H9 (cell line): ENCODE data around the gene JPH2. TPM values are rescaled to one million over a fixed set of nuclear protein-coding genes. Genes with fewer than 3 reads are reported as not detected.

Experiments
- DNase-seq: peaks from one replicate; pipeline ENCODE4 v3.0.0-alpha.2; 2017
- H2AFZ ChIP-seq: one replicate; pipeline ENCODE4 v1.6.1; 2013; ENCODE audit warnings: mild to moderate bottlenecking, low read length, control low read depth, moderate library complexity
- H2AK5ac ChIP-seq: 2 replicates; pipeline ENCODE4 v1.6.1; 2013; ENCODE audit warnings: low read length, control low read depth, mixed read lengths; ENCODE audit not compliant: insufficient read length
- H2BK120ac ChIP-seq: one replicate; pipeline ENCODE4 v1.6.1; 2013; ENCODE audit warnings: low read depth, mild to moderate bottlenecking, low read length, control low read depth, inconsistent platforms; ENCODE audit not compliant: poor library complexity, severe bottlenecking
- H2BK12ac ChIP-seq: 2 replicates; pipeline ENCODE4 v1.6.1; 2013; ENCODE audit warnings: low read length, control low read depth, mixed read lengths, low read depth; ENCODE audit not compliant: insufficient read length
- H2BK15ac ChIP-seq: 2 replicates; pipeline ENCODE4 v1.6.1; 2013; ENCODE audit warnings: low read depth, low read length, control low read depth
- H2BK20ac ChIP-seq: one replicate; pipeline ENCODE4 v1.6.1; 2013; ENCODE audit warnings: low read depth, mild to moderate bottlenecking, low read length, control low read depth, inconsistent platforms; ENCODE audit not compliant: poor library complexity, severe bottlenecking
- H2BK5ac ChIP-seq: 2 replicates; pipeline ENCODE4 v1.6.1; 2013; ENCODE audit warnings: low read length, control low read depth, mixed read lengths; ENCODE audit not compliant: insufficient read length
- H3K14ac ChIP-seq: 2 replicates; pipeline ENCODE4 v1.6.1; 2013; ENCODE audit warnings: low read length, control low read depth; ENCODE audit not compliant: insufficient read depth
- H3K18ac ChIP-seq: 2 replicates; pipeline ENCODE4 v1.6.1; 2013; ENCODE audit warnings: low read depth, mild to moderate bottlenecking, mixed read lengths, low read length, control low read depth; ENCODE audit not compliant: insufficient read length
- H3K23ac ChIP-seq: 2 replicates; pipeline ENCODE4 v1.6.1; 2013; ENCODE audit warnings: low read length, control low read depth, mixed read lengths, low read depth; ENCODE audit not compliant: insufficient read length
- H3K23me2 ChIP-seq: 2 replicates; pipeline ENCODE4 v1.6.1; 2013; ENCODE audit warnings: low read depth, mild to moderate bottlenecking, mixed read lengths, low read length, control low read depth; ENCODE audit not compliant: insufficient read length, poor library complexity, severe bottlenecking
- H3K27ac ChIP-seq: 2 replicates; pipeline ENCODE4 v1.5.1; 2013; ENCODE audit warnings: low read length, control low read depth, mixed read lengths, low read depth; ENCODE audit not compliant: insufficient read length
- H3K27me3 ChIP-seq: 2 replicates; pipeline ENCODE4 v1.6.1; 2013; ENCODE audit warnings: low read length, control low read depth, inconsistent platforms; ENCODE audit not compliant: insufficient read depth
- H3K4ac ChIP-seq: 2 replicates; pipeline ENCODE4 v1.6.1; 2013; ENCODE audit warnings: low read depth, mild to moderate bottlenecking, control low read depth, inconsistent platforms, low read length, moderate library complexity
- H3K4me1 ChIP-seq: 2 replicates; pipeline ENCODE4 v1.6.1; 2013; ENCODE audit warnings: low read length, control low read depth, inconsistent platforms; ENCODE audit not compliant: insufficient read depth
- H3K4me2 ChIP-seq: 2 replicates; pipeline ENCODE4 v1.6.1; 2013; ENCODE audit warnings: low read length, control low read depth, mixed read lengths; ENCODE audit not compliant: insufficient read length, insufficient read depth
- H3K56ac ChIP-seq: 2 replicates; pipeline ENCODE4 v1.6.1; 2013; ENCODE audit warnings: low read depth, mild to moderate bottlenecking, mixed read lengths, low read length, control low read depth; ENCODE audit not compliant: insufficient read length
- H3K79me1 ChIP-seq: 2 replicates; pipeline ENCODE4 v1.6.1; 2013; ENCODE audit warnings: low read depth, mild to moderate bottlenecking, moderate library complexity, low read length, control low read depth, inconsistent platforms; ENCODE audit not compliant: insufficient read depth, poor library complexity, severe bottlenecking
- H3K79me2 ChIP-seq: 2 replicates; pipeline ENCODE4 v1.6.1; 2013; ENCODE audit warnings: low read length, control low read depth, inconsistent platforms; ENCODE audit not compliant: insufficient read depth
- H3K9ac ChIP-seq: 2 replicates; pipeline ENCODE4 v1.6.1; 2013; ENCODE audit warnings: low read length, control low read depth, mixed read lengths; ENCODE audit not compliant: insufficient read length; ENCODE audit errors: extremely low read depth
- H3K9me3 ChIP-seq: one replicate; pipeline ENCODE4 v1.6.1; 2013; ENCODE audit warnings: low read depth, low read length, inconsistent platforms; ENCODE audit not compliant: control insufficient read depth
- H3T11ph ChIP-seq: one replicate; pipeline ENCODE4 v1.6.1; 2013; ENCODE audit warnings: mild to moderate bottlenecking, low read length, control low read depth, inconsistent platforms
- H4K20me1 ChIP-seq: one replicate; pipeline ENCODE4 v1.6.1; 2013; ENCODE audit not compliant: control insufficient read depth, insufficient read length, insufficient read depth
- H4K5ac ChIP-seq: 2 replicates; pipeline ENCODE4 v1.6.1; 2013; ENCODE audit warnings: low read depth, mild to moderate bottlenecking, mixed read lengths, low read length, control low read depth; ENCODE audit not compliant: insufficient read length
- H4K8ac ChIP-seq: replicated peaks from 2 replicates; pipeline ENCODE4 v1.6.1; 2013; ENCODE audit warnings: low read length, control low read depth, mixed read lengths, low read depth; ENCODE audit not compliant: insufficient read length
- H4K91ac ChIP-seq: 2 replicates; pipeline ENCODE4 v1.6.1; 2013; ENCODE audit warnings: low read depth, mild to moderate bottlenecking, moderate library complexity, mixed read lengths, low read length, control low read depth; ENCODE audit not compliant: insufficient read length
- H3K27ac Mint-ChIP-seq, 3 experiments: 2 replicates in 2 of 3; 3 replicates in 1 of 3; pipeline ENCODE4 v1.8.0; 2020 to 2021; ENCODE audit warnings: mixed read lengths in 3 of 3, mild to moderate bottlenecking in 1 of 3, moderate library complexity in 1 of 3
- H3K27me3 Mint-ChIP-seq: 2 replicates; pipeline ENCODE4 v1.8.0; 2021; ENCODE audit warnings: low read depth, mild to moderate bottlenecking, moderate library complexity, mixed read lengths
- H3K36me3 Mint-ChIP-seq, 3 experiments: 2 replicates in 2 of 3; 3 replicates in 1 of 3; pipeline ENCODE4 v1.8.0; 2020 to 2021; ENCODE audit warnings: low read depth in 3 of 3, mixed read lengths in 3 of 3; ENCODE audit not compliant: insufficient read depth in 1 of 3
- H3K4me1 Mint-ChIP-seq, 2 experiments: 2 replicates each; pipeline ENCODE4 v1.8.0; 2020; ENCODE audit warnings: mixed read lengths in 2 of 2
- H3K4me3 Mint-ChIP-seq, 2 experiments: 2 replicates in 1 of 2; 3 replicates in 1 of 2; pipeline ENCODE4 v1.8.0; 2020 to 2021; ENCODE audit warnings: mild to moderate bottlenecking in 2 of 2, mixed read lengths in 2 of 2, moderate library complexity in 1 of 2
- H3K9me3 Mint-ChIP-seq, 2 experiments: 2 replicates in 1 of 2; 3 replicates in 1 of 2; pipeline ENCODE4 v1.8.0; 2020; ENCODE audit warnings: mild to moderate bottlenecking in 2 of 2, mixed read lengths in 2 of 2, moderate library complexity in 1 of 2
- CTCF ChIP-seq: fragments of 200-600 bp; sonication (generic); conservative IDR thresholded peaks from 3 replicates; pipeline ENCODE4 v1.8.0; 2021; ENCODE audit warnings: antibody characterized with exemption, mild to moderate bottlenecking
- WGBS: extraction: QIAGEN DNeasy Blood & Tissue Kit; methylation state at CpG from one replicate; pipeline ENCODE4 v1.1.7; 2013; ENCODE audit warnings: missing lambda C conversion rate, low lambda C conversion rate, mixed read lengths; ENCODE audit not compliant: insufficient read length; ENCODE audit errors: extremely low coverage; 5-methylcytosine and 5-hydroxymethylcytosine counted together
- total RNA-seq: library from RNA; stranded (reverse); gene quantifications from 2 replicates; pipeline ENCODE4 v1.2.1, GENCODE V29; 2021

Gene JPH2
- total RNA-seq, 1 experiment from 2014 or later = 0.31 TPM

- H3K9ac ChIP-seq = no peak overlapping the region
- no peaks in the 10 kb centered on the region for H3K23me2 ChIP-seq
- H3K4me2 ChIP-seq = no peak overlapping the region
- no peaks in the 10 kb centered on the region for H3K27me3 ChIP-seq
- H4K5ac ChIP-seq = no peak overlapping the region
- H3K4ac ChIP-seq = no peak overlapping the region
- no peak overlapping the region for H3K4me3 Mint-ChIP-seq
- no peaks in the 10 kb centered on the region for H3K9me3 ChIP-seq
- H3K23ac ChIP-seq = no peak overlapping the region
- no peak overlapping the region for H2AFZ ChIP-seq
- no peak overlapping the region for H3K56ac ChIP-seq
- no peaks in the 10 kb centered on the region for H3K9me3 Mint-ChIP-seq
- H3K14ac ChIP-seq = no peak overlapping the region
- H3K4me1 Mint-ChIP-seq = peaks cover 7 to 13% of the 10 kb centered on the region in 2 experiments
- H3K79me1 ChIP-seq = no peaks in the 10 kb centered on the region
- H2BK5ac ChIP-seq = no peak overlapping the region
- H3K27ac Mint-ChIP-seq = no peak overlapping the region
- H3K27ac ChIP-seq = no peak overlapping the region
- H3K4me1 ChIP-seq = 0 out of 2 replicates have a peak, but pooled peaks cover 3% of the 10 kb centered on the region
- no peaks in the 10 kb centered on the region for H4K20me1 ChIP-seq
- DNase-seq = peak; percentile 55
- no peak overlapping the region for H2AK5ac ChIP-seq
- no peaks in the 10 kb centered on the region for H3K36me3 Mint-ChIP-seq
- no peak overlapping the region for H2BK120ac ChIP-seq
- H3K79me2 ChIP-seq = no peaks in the 10 kb centered on the region
- TF ChIP-seq CTCF = no peak
- no CpG with 5 or more reads among the region's 15 CpGs for WGBS
- H3T11ph ChIP-seq = no peak overlapping the region
- no peak overlapping the region for H2BK20ac ChIP-seq
- H3K27me3 Mint-ChIP-seq = no peaks in the 10 kb centered on the region; the same call in none of the 2 replicates
- no peak overlapping the region for H4K8ac ChIP-seq
- H4K91ac ChIP-seq = no peak overlapping the region
- H3K18ac ChIP-seq = peak overlapping the region; percentile 54
- no peak overlapping the region for H2BK12ac ChIP-seq
- H2BK15ac ChIP-seq = no peak overlapping the region
Measured at GRCh38 chr20:44137266-44137801, 49.7 kb downstream of the JPH2 start.
